Astrocyte (in vitro differentiated cells and primary cell): Measurements from ENCODE around the gene EIF2S3B. TPM values are rescaled to one million over a fixed set of nuclear protein-coding genes. Genes with fewer than 3 reads are reported as not detected.
A peak's percentile ranks its signal among the peaks of the same experiment; 100 is the strongest.

Experiments
- DNase-seq: peaks from one replicate; pipeline ENCODE4 v3.0.0-alpha.2; 2010; ENCODE audit warnings: low read depth
- FAIRE-seq: peaks from 2 replicates; lab custom pipeline; 2011; peaks lifted over from hg19 to GRCh38; lab: Jason Lieb, UNC
- H2AFZ ChIP-seq: 2 replicates; pipeline ENCODE4 v1.6.0; 2012; ENCODE audit warnings: low read depth, low read length, inconsistent platforms
- H3K27ac ChIP-seq: 2 replicates; pipeline ENCODE4 v1.5.1; 2011; ENCODE audit warnings: low read depth, low read length, inconsistent platforms
- H3K27me3 ChIP-seq: 2 replicates; pipeline ENCODE4 v1.6.0; 2011; ENCODE audit warnings: low read length, inconsistent platforms; ENCODE audit not compliant: insufficient read depth
- H3K36me3 ChIP-seq: 2 replicates; pipeline ENCODE4 v1.5.1; 2011; ENCODE audit warnings: low read length, inconsistent platforms; ENCODE audit not compliant: insufficient read depth
- H3K4me1 ChIP-seq: 2 replicates; pipeline ENCODE4 v1.5.1; 2011; ENCODE audit warnings: low read length, inconsistent platforms; ENCODE audit not compliant: insufficient read depth
- H3K4me2 ChIP-seq: 2 replicates; pipeline ENCODE4 v1.6.0; 2012; ENCODE audit warnings: low read length, inconsistent platforms
- H3K4me3 ChIP-seq: 2 replicates; pipeline ENCODE4 v1.5.1; 2011; ENCODE audit warnings: low read depth, mild to moderate bottlenecking, low read length, inconsistent platforms; ENCODE audit not compliant: insufficient read depth
- H3K79me2 ChIP-seq: 2 replicates; pipeline ENCODE4 v1.6.0; 2012; ENCODE audit warnings: mild to moderate bottlenecking, low read length, inconsistent platforms; ENCODE audit not compliant: insufficient read depth
- H3K9ac ChIP-seq: 2 replicates; pipeline ENCODE4 v1.6.0; 2012; ENCODE audit warnings: mild to moderate bottlenecking, low read length, inconsistent platforms
- H3K9me3 ChIP-seq: 2 replicates; pipeline ENCODE4 v1.5.1; 2012; ENCODE audit warnings: low read depth, mild to moderate bottlenecking, low read length, inconsistent platforms; ENCODE audit not compliant: insufficient read depth
- H4K20me1 ChIP-seq: 2 replicates; pipeline ENCODE4 v1.6.0; 2012; ENCODE audit warnings: low read length, inconsistent platforms; ENCODE audit not compliant: insufficient read depth
- H3K27ac Mint-ChIP-seq: one replicate; pipeline ENCODE4 v1.8.0; 2021; ENCODE audit warnings: mild to moderate bottlenecking, mixed read lengths; ENCODE audit not compliant: unreplicated experiment
- H3K27me3 Mint-ChIP-seq: one replicate; pipeline ENCODE4 v1.8.0; 2021; ENCODE audit warnings: low read depth, mixed read lengths; ENCODE audit not compliant: unreplicated experiment
- H3K36me3 Mint-ChIP-seq: one replicate; pipeline ENCODE4 v1.8.0; 2021; ENCODE audit warnings: low read depth, mixed read lengths; ENCODE audit not compliant: unreplicated experiment
- H3K4me1 Mint-ChIP-seq: one replicate; pipeline ENCODE4 v1.8.0; 2021; ENCODE audit warnings: low read depth, mixed read lengths; ENCODE audit not compliant: unreplicated experiment
- H3K4me3 Mint-ChIP-seq: one replicate; pipeline ENCODE4 v1.8.0; 2021; ENCODE audit warnings: mild to moderate bottlenecking, moderate library complexity, mixed read lengths; ENCODE audit not compliant: unreplicated experiment
- H3K9me3 Mint-ChIP-seq: one replicate; pipeline ENCODE4 v1.8.0; 2021; ENCODE audit warnings: mild to moderate bottlenecking, mixed read lengths; ENCODE audit not compliant: unreplicated experiment
- CTCF ChIP-seq: IDR thresholded peaks from 2 replicates; pipeline ENCODE4 v1.5.1; 2011; ENCODE audit warnings: low read depth, mild to moderate bottlenecking, inconsistent platforms, low read length, moderate library complexity; ENCODE audit not compliant: insufficient read depth
- EZH2 ChIP-seq: IDR thresholded peaks from 2 replicates; pipeline ENCODE4 v1.6.1; 2012; ENCODE audit warnings: mild to moderate bottlenecking, low read length, inconsistent platforms; ENCODE audit not compliant: insufficient read depth
- total RNA-seq: library from RNA; stranded (reverse); gene quantifications from 2 replicates; pipeline ENCODE4 v1.2.1, GENCODE V29; 2021

EIF2S3B gene
- total RNA-seq, 1 donor from 2014 or later: 5.4 TPM

- no peaks in the 10 kb centered on the region for H3K79me2 ChIP-seq
- Mint-ChIP-seq H3K9me3 (no peaks in the 10 kb centered on the region), H3K27ac (peak overlapping the region; percentile 5), H3K4me1 (no peaks in the 10 kb centered on the region), H3K36me3 (no peaks in the 10 kb centered on the region), H3K27me3 (no peaks in the 10 kb centered on the region), H3K4me3 (no peak overlapping the region)
- H3K36me3 ChIP-seq: no peaks in the 10 kb centered on the region
- no peak overlapping the region for H3K9ac ChIP-seq
- TF ChIP-seq EZH2: no peak
- TF ChIP-seq CTCF: peak; percentile 2
- H3K27me3 ChIP-seq: no peaks in the 10 kb centered on the region
- H3K4me2 ChIP-seq: no peak overlapping the region
- DNase-seq (no peak), FAIRE-seq (no peak)
- no peak overlapping the region for H2AFZ ChIP-seq
- no peak overlapping the region for H3K4me3 ChIP-seq
- no peaks in the 10 kb centered on the region for H3K4me1 ChIP-seq
- no peaks in the 10 kb centered on the region for H4K20me1 ChIP-seq
- H3K9me3 ChIP-seq: no peaks in the 10 kb centered on the region
- H3K27ac ChIP-seq: no peak overlapping the region
Observed at GRCh38 chr12:10501030-10501429, 4.7 kb upstream of the EIF2S3B start.

GRCh38 chr12:10503460-10503859, 2.2 kb upstream of the EIF2S3B start:
- Histone ChIP-seq H3K4me3 (no peak overlapping the region), H4K20me1 (no peaks in the 10 kb centered on the region), H3K9me3 (no peaks in the 10 kb centered on the region), H3K9ac (no peak overlapping the region), H3K27me3 (no peaks in the 10 kb centered on the region), H3K79me2 (no peaks in the 10 kb centered on the region), H3K27ac (no peak overlapping the region), H2AFZ (no peak overlapping the region), H3K4me1 (no peaks in the 10 kb centered on the region), H3K36me3 (no peaks in the 10 kb centered on the region), H3K4me2 (no peak overlapping the region)
- no peak for FAIRE-seq
- no peak for DNase-seq
- Mint-ChIP-seq H3K36me3 (no peaks in the 10 kb centered on the region), H3K27ac (no peak overlapping the region), H3K4me1 (no peaks in the 10 kb centered on the region), H3K9me3 (no peaks in the 10 kb centered on the region), H3K4me3 (no peak overlapping the region), H3K27me3 (no peaks in the 10 kb centered on the region)
- TF ChIP-seq EZH2 (no peak), CTCF (no peak)

- Histone ChIP-seq H3K79me2 (no peaks in the 10 kb centered on the region), H3K9ac (no peak overlapping the region), H3K4me3 (no peak overlapping the region), H3K9me3 (no peaks in the 10 kb centered on the region), H3K27me3 (no peaks in the 10 kb centered on the region), H3K4me1 (no peaks in the 10 kb centered on the region), H2AFZ (no peak overlapping the region), H3K36me3 (no peaks in the 10 kb centered on the region), H3K27ac (no peak overlapping the region), H4K20me1 (no peaks in the 10 kb centered on the region), H3K4me2 (no peak overlapping the region)
- Mint-ChIP-seq H3K27me3 (no peaks in the 10 kb centered on the region), H3K4me1 (no peaks in the 10 kb centered on the region), H3K9me3 (no peaks in the 10 kb centered on the region), H3K27ac (no peak overlapping the region), H3K36me3 (no peaks in the 10 kb centered on the region), H3K4me3 (no peak overlapping the region)
- no peak for FAIRE-seq
- TF ChIP-seq EZH2 (no peak), CTCF (no peak)
- no peak for DNase-seq
Observed at GRCh38 chr12:10511756-10512355, 6.2 kb downstream of the EIF2S3B start.
